Erythroblast (primary cell): ENCODE results near the gene CARD14.

ENCODE experiments used
- DNase-seq, 2 experiments: peaks; one replicate each; lab custom pipeline; 2025; lab: John Stamatoyannopoulos, UW
- GATA1 ChIP-seq: IDR thresholded peaks from 2 replicates; pipeline ENCODE4 v1.6.1; 2011; ENCODE audit warnings: low read depth, mild to moderate bottlenecking, control low read depth, low read length, moderate library complexity
- POLR2A ChIP-seq: IDR thresholded peaks from 2 replicates; pipeline ENCODE4 v1.6.1; 2011; ENCODE audit warnings: mild to moderate bottlenecking, low read length

The CARD14 gene

DNA sequence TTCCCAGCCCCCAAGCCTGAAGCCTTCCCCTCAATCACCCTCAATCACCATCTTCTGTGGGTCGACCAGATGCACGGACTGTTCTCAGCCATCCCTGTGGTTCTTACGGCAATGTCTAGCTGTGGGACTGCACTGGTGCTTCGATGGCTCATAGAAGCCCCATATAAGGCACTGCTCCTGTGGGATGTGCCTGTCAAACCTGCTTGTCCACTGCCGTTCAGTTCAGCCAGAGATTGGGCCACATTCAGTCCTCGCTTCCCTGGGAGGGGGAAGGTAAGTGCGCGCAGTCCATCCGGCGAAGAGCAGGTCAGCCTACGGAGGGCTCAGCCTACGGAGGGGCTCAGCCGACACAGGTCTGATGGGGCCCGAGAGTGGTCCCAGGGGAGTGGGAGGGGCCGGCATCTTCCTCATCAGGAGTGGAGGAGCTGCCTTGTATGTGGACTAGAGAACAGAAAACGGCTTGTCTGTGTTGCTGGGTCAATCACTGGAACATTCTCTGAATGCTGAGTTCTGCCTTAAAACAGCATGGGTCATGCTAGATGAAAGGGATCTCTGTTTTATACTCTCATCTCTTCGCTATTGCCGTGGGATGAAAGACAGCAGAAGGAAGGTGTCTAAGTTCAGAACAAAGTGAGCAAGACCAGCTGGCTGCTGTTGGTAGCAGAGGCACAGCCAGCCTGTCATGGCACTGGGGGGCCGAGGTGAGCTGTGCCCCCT lies at the start of gene CARD14:
Gene CARD14, plus strand, starts transcription at position 247 of the 717 bp plus-strand sequence. CDS start 11,409 bp downstream, outside the sequence.
- no peak for TF ChIP-seq GATA1
- DNase-seq, result no peak

DNA sequence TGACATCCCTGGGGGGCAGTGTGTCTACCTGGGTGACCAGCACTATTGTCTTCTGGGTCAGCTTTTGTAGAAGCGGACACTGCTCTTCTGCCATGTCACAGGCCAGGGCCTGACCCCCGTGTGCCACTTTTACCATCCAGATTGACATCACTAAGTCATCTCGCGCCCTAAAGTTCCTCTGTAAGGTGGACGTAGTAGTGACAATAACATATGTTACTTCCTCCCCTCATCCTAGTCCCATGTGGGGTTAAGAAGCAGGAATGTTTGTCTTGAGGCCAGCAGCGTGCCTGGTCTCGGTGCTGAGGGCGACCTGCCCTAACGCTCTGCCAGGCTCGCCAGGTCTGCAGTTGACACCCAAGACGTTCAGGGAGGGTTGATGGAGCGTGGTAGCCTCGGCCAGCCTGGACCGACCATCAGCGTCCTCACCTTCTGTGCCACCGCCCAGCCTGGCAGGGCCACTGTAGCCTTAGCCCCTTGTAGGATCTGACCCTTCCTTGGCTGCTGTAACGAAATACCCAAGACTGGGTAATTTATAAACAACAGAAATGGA lies 47.7 kb upstream of the CARD14 start:
- TF ChIP-seq GATA1 (no peak), POLR2A (no peak)
- no peak for DNase-seq

DNA sequence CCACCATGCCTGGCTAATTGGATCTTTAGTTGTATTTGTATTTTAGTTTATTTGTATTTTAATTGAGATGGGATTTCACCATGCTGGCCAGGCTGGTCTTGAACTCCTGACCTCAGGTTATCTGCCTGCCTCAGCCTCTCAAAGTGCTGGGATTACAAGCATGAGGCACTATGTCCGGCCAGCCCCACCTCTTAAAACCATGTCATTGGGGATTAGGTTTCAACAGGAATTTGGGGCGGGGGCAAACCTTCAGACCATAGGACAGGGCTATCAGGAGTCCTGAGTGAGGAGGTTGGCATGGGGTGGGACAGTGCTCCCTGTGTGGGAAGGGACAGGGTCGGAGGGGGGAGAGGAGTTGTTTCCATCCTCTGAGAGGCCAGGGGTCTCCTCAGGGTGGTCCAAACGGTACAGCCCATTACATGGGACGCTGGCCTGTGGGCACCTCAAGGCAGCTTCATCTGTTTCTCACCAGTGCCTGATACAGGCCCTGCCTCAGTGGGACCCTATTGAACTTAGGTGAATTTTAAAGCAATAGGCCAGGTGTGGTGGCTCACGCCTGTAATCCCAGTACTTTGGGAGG lies 46.8 kb upstream of the CARD14 start:
- TF ChIP-seq POLR2A, result no peak
- no peak for TF ChIP-seq GATA1
- no peak for DNase-seq

- no peak for DNase-seq
- TF ChIP-seq GATA1, result no peak
- no peak for TF ChIP-seq POLR2A
These were observed 46.0 kb upstream of the CARD14 start for GRCh38 chr17:80123791-80124190.

GRCh38 chr17:80124351-80124981 lies 45.4 kb upstream of the CARD14 start:
- DNase-seq, result no peak
- no peak for TF ChIP-seq GATA1
- TF ChIP-seq POLR2A, result no peak

DNA sequence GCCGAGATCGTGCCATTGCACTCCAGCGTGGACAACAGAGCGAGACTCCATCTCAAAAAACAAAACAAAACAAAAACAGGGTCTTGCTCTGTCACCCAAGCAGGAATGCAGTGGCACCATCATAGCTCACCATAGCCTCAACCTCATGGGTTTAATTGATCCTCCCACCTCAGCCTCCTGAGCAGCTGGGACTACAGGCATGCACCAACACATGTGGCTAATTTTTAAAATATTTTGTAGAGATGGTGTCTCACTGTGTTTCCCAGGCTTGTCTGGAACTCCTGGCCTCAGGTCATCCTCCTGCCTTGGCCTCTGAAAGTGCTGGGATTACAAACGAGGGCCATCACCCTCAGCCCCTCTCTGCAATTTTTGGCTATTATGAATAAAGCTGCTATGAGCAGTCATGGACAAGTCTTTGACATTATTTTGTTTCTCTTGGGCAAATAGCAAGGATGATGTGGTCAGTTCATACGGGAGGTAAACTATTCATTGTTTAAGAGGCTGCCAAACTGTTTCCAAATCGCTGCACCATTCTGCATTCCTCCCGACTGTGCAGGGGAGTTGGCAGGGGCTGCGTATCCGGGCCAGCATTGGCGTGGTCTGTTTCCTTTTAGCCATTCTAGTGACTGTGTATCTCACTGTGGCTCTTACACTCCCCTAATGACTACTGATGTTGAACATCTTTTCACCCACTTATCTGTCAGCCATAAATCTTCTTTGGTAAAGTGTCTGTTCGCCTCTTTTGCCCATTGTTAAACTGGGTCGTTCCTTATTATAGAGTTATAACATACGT lies 44.0 kb upstream of the CARD14 start:
- no peak for DNase-seq
- TF ChIP-seq POLR2A (no peak), GATA1 (no peak)

- no peak for DNase-seq
These were observed 43.4 kb upstream of the CARD14 start for GRCh38 chr17:80126449-80126715.

DNA sequence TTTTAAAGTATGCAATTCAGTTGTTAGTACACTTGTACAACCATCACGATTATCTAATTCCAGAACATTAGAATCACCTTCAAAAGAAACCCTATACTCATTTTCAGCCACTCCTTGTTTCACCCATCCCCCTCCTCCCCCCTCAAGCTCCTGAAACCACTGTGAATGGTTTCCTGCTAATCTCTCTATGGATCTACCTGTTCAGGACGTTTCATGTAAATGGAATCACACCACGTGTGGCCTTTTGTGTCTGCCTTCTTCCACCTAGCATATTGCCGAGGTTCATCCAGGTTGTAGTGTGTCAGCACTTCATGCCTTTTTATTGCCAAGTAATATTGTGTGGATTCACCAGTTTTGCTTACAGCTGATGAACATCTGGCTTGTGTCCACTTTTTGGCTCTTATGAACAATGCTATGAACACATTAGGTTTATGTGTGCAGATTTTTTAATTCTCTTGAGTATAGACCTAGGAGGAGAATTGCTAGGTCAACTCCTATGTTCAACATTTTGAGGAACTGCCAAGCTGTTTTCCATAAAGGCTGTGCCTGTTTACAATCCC lies 40.7 kb upstream of the CARD14 start:
- no peak for DNase-seq
- TF ChIP-seq POLR2A (no peak), GATA1 (no peak)

More at GRCh38 chr17:80126449-80126715, 43.4 kb upstream of the CARD14 start:
- no peak for TF ChIP-seq GATA1
- TF ChIP-seq POLR2A, result no peak

- DNase-seq, result no peak
- no peak for TF ChIP-seq POLR2A
- no peak for TF ChIP-seq GATA1
These were observed 38.8 kb upstream of the CARD14 start for GRCh38 chr17:80130992-80131391.

GRCh38 chr17:80132906-80133625 lies 36.8 kb upstream of the CARD14 start:
- no peak for DNase-seq
- peak; percentile 26 for TF ChIP-seq POLR2A
- no peak for TF ChIP-seq GATA1

- DNase-seq, result no peak
- TF ChIP-seq POLR2A, result no peak
- no peak for TF ChIP-seq GATA1
These were observed 36.2 kb upstream of the CARD14 start for GRCh38 chr17:80133626-80133970.

DNA sequence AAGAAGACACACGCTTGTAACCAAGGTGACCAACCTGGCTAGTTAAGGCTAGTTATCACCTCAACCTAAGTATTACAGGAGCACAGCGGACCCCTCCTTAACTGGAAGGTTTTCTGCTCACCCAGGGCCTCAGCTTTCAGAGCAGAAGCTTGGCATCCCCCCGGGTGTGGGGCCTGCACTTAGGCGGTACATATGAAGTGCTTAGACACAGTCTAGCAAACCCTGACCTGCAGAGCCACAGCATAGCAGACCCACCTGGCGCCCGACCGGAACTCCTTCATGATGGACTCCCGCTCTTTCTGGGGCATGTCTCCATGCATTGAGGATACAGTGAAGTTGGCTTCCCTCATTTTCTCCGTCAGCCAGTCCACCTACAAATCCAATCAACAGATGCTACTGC lies 32.7 kb upstream of the CARD14 start:
- TF ChIP-seq POLR2A (no peak), GATA1 (no peak)
- DNase-seq, result no peak

DNA sequence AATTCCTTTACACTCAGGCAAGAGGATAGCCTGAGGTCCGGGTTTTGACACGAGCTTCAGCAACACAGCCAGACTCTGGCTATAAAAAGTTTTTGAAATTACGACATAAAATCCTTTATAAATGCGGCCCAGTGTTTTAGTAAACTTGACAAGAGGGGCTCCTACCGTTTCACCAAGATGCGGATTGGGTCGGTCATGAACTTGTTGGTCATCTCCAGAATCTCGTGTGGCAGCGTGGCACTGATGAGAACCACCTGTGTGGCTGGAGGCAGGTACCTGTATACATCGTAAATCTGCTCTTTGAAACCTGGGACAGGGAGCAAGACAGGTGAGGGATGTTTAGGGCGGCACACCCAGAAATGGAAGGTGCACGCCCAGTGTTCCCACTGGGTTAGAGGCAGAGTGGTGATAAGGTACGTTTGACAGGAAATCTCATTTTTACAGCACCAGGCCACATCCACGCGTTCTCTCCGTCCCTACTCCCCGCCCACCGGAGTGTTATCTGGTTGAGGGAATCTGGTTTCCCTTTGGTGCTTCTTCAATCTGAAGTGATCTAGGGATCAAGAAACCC lies 30.9 kb upstream of the CARD14 start:
- DNase-seq, result no peak
- TF ChIP-seq GATA1 (no peak), POLR2A (no peak)
